Heart right ventricle (tissue), 16 donors: ENCODE measurements around the gene FBLN2. TPM values are rescaled to one million over a fixed set of nuclear protein-coding genes. Genes with fewer than 3 reads are reported as not detected.

Experiments used
- ATAC-seq, 8 donors: fragments of 200-7000 bp; cut with Tn5 transposase; one replicate each; pipeline ENCODE4 v1.9.1; 2020; ENCODE audit warnings: mild to moderate bottlenecking in 8 of 8, moderate library complexity in 8 of 8, moderate number of reproducible peaks in 1 of 8
- DNase-seq, 2 donors: peaks; one replicate each; pipeline ENCODE4 v3.0.0-alpha.2; 2020
- H3K27ac ChIP-seq, 10 donors: fragments of 200-600 bp; sonication (generic) in 2 of 10; one replicate each; pipeline versions ENCODE4 v1.5.0 to v1.8.0; 2020 to 2022; ENCODE audit warnings: mild to moderate bottlenecking in 3 of 10
- H3K27me3 ChIP-seq, 7 donors: fragments of 200-600 bp; one replicate each; pipeline ENCODE4 v1.8.0; 2021 to 2022; ENCODE audit warnings: mild to moderate bottlenecking in 2 of 7
- H3K36me3 ChIP-seq, 9 donors: fragments of 200-600 bp; sonication (generic) in 1 of 9; one replicate each; pipeline versions ENCODE4 v1.5.0 to v1.8.0; 2020 to 2022; ENCODE audit warnings: mild to moderate bottlenecking in 2 of 9
- H3K4me1 ChIP-seq, 9 donors: fragments of 200-600 bp; sonication (generic) in 1 of 9; one replicate each; pipeline versions ENCODE4 v1.5.0 to v1.8.0; 2020 to 2022; ENCODE audit warnings: mild to moderate bottlenecking in 4 of 9
- H3K4me3 ChIP-seq, 10 donors: fragments of 200-600 bp; sonication (generic) in 2 of 10; one replicate each; pipeline versions ENCODE4 v1.5.0 to v1.8.0; 2020 to 2022; ENCODE audit warnings: mild to moderate bottlenecking in 7 of 10, moderate library complexity in 2 of 10
- H3K9me3 ChIP-seq, 11 donors: fragments of 200-600 bp in 10 of 11; sonication (generic) in 2 of 11; one replicate each; pipeline versions ENCODE4 v1.5.0 to v1.8.0; 2013 to 2022; ENCODE audit warnings: mild to moderate bottlenecking in 2 of 11, control low read depth in 1 of 11, moderate library complexity in 1 of 11
- WGBS, 2 donors: extraction: QIAGEN DNeasy Blood & Tissue Kit; methylation state at CpG; one replicate each; pipeline ENCODE4 v1.1.7; 2013; ENCODE audit warnings: inconsistent platforms in 1 of 2; 5-methylcytosine and 5-hydroxymethylcytosine counted together
- intact Hi-C, 10 donors: fragments of 100-400 bp; cut with DNase I; formaldehyde crosslinking; loops; one replicate each; pipeline versions ENCODE4 v1.11.1 to v1.14.2; 2022
- polyA plus RNA-seq, 2 donors: library from polyadenylated mRNA; stranded (reverse); fragments of 200-250 nt; gene quantifications; one replicate each; pipeline ENCODE4 v1.2.3, GENCODE V29; 2013
- total RNA-seq, 10 donors: library from RNA; stranded (reverse); fragmentation: NEBNext Ultra II Directional in 3 of 10; extraction: Animal tissue kit (Norgen Biotek cat#: 25700) in 3 of 10; gene quantifications; one replicate each; pipeline versions ENCODE4 v1.2.1 to v1.2.4, GENCODE V29; 2021 to 2023
- TF ChIP-seq, protein P1 (sequence below), 9 donors: fragments of 200-600 bp; sonication (generic) in 2 of 9; IDR thresholded peaks; one replicate each; pipeline versions ENCODE4 v1.5.0 to v1.8.0; 2021 to 2022; ENCODE audit warnings: antibody characterized with exemption in 9 of 9, mild to moderate bottlenecking in 5 of 9, moderate library complexity in 1 of 9
- donor health status: Arrhythmogenic right ventricular cardiomyopathy.
- donor health status: ischemic (EF 13 %, LVEDD 7.1; RV severe dilation, severe dysfunction).
- donor health status: healthy with polysubstance abuse.
- donor health status: DM: no; HTN: yes; CAD: no.
- donor health status: DM: no; HTN: no; CAD: no.
- donor health status: ischemic (EF 25% LVEDD 6.9; RV normal size, moderate dysfunction).
- donor health status: ischemic (EF 25% LVEDD 5.7; RV mildly dilated, moderate dysfunction).
- donor health status: healthy.
- donor health status: DM: yes; HTN: yes; CAD: no.
- donor health status: Ischemic cardiomyopathy.
- donor health status: ischemic (EF 35%, LVEDD 5.7; RV mildly dilated, moderate dysfunction).
- donor health status: nonischemic (EF 11% LVEDD 7.7; RV severe dilation, severe dysfunction).
- donor health status: DM: yes; HTN: yes; CAD: no.
- donor health status: PGD.
- donor health status: ischemic (EF 29% LVEDD 5.4; RV normal size, mild dysfunction).
- donor health status: nonischemic (EF 23%, LVEDD 6.1; RV moderate dilation, normal function).

FBLN2 gene
- total and polyA plus RNA-seq, 12 donors, result 20.7 to 78.9 (median 47.0) TPM

- DNase-seq, result no peak
- WGBS, 2 donors, result 84 to 86% methylated on average over 24 of the region's 24 CpGs
- Histone ChIP-seq H3K27ac (peak overlapping the region in 4 of 10 donors; percentile 5 to 37 (median 25)), H3K9me3 (no peaks in the 10 kb centered on the region), H3K4me3 (no peak overlapping the region), H3K36me3 (no peaks in the 10 kb centered on the region), H3K4me1 (peaks cover 0 to 18% (median 6%) of the 10 kb centered on the region in 9 donors), H3K27me3 (peaks cover 0 to 3% (median 0%) of the 10 kb centered on the region in 7 donors)
- peak in 7 of 8 donors; percentile 17 to 51 (median 32) for ATAC-seq
- TF ChIP-seq, protein P1, sequence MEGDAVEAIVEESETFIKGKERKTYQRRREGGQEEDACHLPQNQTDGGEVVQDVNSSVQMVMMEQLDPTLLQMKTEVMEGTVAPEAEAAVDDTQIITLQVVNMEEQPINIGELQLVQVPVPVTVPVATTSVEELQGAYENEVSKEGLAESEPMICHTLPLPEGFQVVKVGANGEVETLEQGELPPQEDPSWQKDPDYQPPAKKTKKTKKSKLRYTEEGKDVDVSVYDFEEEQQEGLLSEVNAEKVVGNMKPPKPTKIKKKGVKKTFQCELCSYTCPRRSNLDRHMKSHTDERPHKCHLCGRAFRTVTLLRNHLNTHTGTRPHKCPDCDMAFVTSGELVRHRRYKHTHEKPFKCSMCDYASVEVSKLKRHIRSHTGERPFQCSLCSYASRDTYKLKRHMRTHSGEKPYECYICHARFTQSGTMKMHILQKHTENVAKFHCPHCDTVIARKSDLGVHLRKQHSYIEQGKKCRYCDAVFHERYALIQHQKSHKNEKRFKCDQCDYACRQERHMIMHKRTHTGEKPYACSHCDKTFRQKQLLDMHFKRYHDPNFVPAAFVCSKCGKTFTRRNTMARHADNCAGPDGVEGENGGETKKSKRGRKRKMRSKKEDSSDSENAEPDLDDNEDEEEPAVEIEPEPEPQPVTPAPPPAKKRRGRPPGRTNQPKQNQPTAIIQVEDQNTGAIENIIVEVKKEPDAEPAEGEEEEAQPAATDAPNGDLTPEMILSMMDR (IDR thresholded peaks at IDR 0.05), result no peak
- intact Hi-C loops, result no loop called here
Measured at GRCh38 chr3:13582366-13583250, 33.7 kb downstream of the FBLN2 start.

- Histone ChIP-seq H3K4me3 (no peak overlapping the region), H3K27ac (peak overlapping the region in 3 of 10 donors; percentile 5 to 31 (median 12)), H3K36me3 (no peaks in the 10 kb centered on the region), H3K9me3 (no peaks in the 10 kb centered on the region), H3K4me1 (peaks cover 0 to 18% (median 6%) of the 10 kb centered on the region in 9 donors), H3K27me3 (peaks cover 0 to 3% (median 0%) of the 10 kb centered on the region in 7 donors)
- intact Hi-C loops, result no loop called here
- WGBS, 2 donors, result 89 to 92% methylated on average over 15 of the region's 15 CpGs
- DNase-seq (no peak), ATAC-seq (no peak)
- TF ChIP-seq, protein P1 (IDR thresholded peaks at IDR 0.05), result no peak
Measured at GRCh38 chr3:13583251-13584180, 34.6 kb downstream of the FBLN2 start.

- ATAC-seq (peak in 1 of 8 donors; percentile 35), DNase-seq (no peak)
- WGBS, 2 donors, result 91 to 96% methylated on average over 8 of the region's 8 CpGs
- H3K36me3 ChIP-seq, result peaks cover 0 to 3% (median 0%) of the 10 kb centered on the region in 9 donors
- H3K4me3 ChIP-seq, result no peak overlapping the region
- H3K27ac ChIP-seq, result no peak overlapping the region
- TF ChIP-seq, protein P1 (IDR thresholded peaks at IDR 0.05), result no peak
- intact Hi-C loops, result no loop called here
- no peaks in the 10 kb centered on the region for H3K9me3 ChIP-seq
- peaks cover 0 to 18% (median 6%) of the 10 kb centered on the region in 9 donors for H3K4me1 ChIP-seq
- H3K27me3 ChIP-seq, result peaks cover 0 to 3% (median 0%) of the 10 kb centered on the region in 7 donors
Measured at GRCh38 chr3:13584427-13584891, 35.5 kb downstream of the FBLN2 start.

DNA sequence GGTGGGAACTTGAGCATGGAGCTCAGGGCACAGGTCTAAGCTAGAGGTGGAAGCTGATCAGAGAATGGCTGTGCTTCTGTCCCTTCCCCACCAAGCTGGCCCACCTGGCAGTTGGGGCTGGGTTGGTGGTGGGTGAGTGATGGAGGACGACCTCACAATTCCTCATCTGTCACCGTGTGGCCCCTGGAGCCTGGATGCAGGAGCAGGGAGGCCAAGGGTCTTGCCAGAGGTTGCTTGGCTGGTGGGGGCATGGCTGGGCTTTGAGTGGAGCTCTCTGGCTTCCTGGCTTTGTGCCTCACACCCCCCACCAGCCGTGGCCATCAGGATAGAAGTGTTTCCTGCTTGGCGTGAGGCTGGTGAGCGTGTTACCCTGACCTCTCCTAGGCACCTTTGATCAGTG, 36.0 kb downstream of the FBLN2 start:
- Histone ChIP-seq H3K4me3 (no peak overlapping the region), H3K27me3 (peaks cover 0 to 3% (median 0%) of the 10 kb centered on the region in 7 donors), H3K36me3 (peaks cover 0 to 3% (median 0%) of the 10 kb centered on the region in 9 donors), H3K9me3 (no peaks in the 10 kb centered on the region), H3K4me1 (peaks cover 0 to 18% (median 6%) of the 10 kb centered on the region in 9 donors), H3K27ac (no peak overlapping the region)
- 79 to 84% methylated on average over 5 of the region's 5 CpGs for WGBS, 2 donors
- TF ChIP-seq, protein P1 (IDR thresholded peaks at IDR 0.05), result no peak
- ATAC-seq, result no peak
- DNase-seq, result no peak
- intact Hi-C loops, result no loop called here
